OCI-LY1 (cell line): ENCODE data around the gene MTHFS.

Experiments used
- CTCF ChIP-seq: fragments of 200-600 bp; sonication (generic), shearing (Covaris generic); IDR thresholded peaks from 2 replicates; pipeline ENCODE4 v1.5.1; 2017; ENCODE audit warnings: mild to moderate bottlenecking, antibody characterized with exemption, low read length, moderate library complexity, mixed read lengths
- EZH2 ChIP-seq: fragments of 200-600 bp; sonication (generic), shearing (Covaris generic); IDR thresholded peaks from 2 replicates; pipeline ENCODE4 v1.8.0; 2017; ENCODE audit warnings: borderline replicate concordance, mixed run types, mild to moderate bottlenecking, antibody characterized with exemption, low read length, moderate library complexity, mixed read lengths

GRCh38 chr15:79884204-79884596 lies 12.6 kb downstream of the MTHFS start:
- no peak for TF ChIP-seq CTCF
- no peak for TF ChIP-seq EZH2
